Vagina (tissue), 2 donors: Measurements from ENCODE around the gene CA5B.

ENCODE experiments used
- POLR2A ChIP-seq, 2 donors: fragments of 450-650 bp; IDR thresholded peaks; one replicate each; pipeline ENCODE4 v1.6.1; 2017; ENCODE audit warnings: antibody characterized with exemption in 2 of 2, mild to moderate bottlenecking in 2 of 2, moderate library complexity in 2 of 2
- TF ChIP-seq, protein P1 (sequence below), 3 experiments: fragments of 450-650 bp in 2 of 3; fragments of 200-600 bp in 1 of 3; sonication (generic) in 1 of 3; IDR thresholded peaks; one replicate each; pipeline ENCODE4 v1.5.1; 2017 to 2019; ENCODE audit warnings: antibody characterized with exemption in 3 of 3, mild to moderate bottlenecking in 2 of 3, moderate library complexity in 2 of 3

DNA sequence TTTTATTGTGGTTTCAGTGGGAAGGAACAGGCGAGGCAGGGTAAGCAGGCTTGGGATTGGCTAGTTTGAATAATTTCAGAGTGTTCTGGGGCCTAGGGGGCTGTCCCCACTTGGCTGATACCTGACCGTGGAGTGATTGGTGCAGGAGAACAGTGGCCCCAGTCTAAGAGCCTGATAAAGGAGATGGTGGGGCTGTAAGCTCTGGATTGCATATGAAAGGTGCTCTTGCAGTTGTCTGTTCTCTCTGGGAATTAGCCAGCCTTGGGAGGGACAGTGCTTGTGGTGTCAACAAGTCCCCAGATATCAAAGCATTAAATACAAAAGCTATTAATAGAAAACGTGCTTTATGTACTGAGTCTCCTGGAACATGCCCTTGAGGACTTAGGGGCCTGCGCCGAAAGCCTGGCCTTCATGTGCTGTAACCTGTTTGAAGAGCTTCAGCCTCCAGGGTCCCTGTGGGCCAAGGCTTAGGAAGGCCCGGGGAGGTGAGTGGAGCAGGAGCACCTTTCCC lies 43.1 kb upstream of the CA5B start:
- TF ChIP-seq, protein P1, sequence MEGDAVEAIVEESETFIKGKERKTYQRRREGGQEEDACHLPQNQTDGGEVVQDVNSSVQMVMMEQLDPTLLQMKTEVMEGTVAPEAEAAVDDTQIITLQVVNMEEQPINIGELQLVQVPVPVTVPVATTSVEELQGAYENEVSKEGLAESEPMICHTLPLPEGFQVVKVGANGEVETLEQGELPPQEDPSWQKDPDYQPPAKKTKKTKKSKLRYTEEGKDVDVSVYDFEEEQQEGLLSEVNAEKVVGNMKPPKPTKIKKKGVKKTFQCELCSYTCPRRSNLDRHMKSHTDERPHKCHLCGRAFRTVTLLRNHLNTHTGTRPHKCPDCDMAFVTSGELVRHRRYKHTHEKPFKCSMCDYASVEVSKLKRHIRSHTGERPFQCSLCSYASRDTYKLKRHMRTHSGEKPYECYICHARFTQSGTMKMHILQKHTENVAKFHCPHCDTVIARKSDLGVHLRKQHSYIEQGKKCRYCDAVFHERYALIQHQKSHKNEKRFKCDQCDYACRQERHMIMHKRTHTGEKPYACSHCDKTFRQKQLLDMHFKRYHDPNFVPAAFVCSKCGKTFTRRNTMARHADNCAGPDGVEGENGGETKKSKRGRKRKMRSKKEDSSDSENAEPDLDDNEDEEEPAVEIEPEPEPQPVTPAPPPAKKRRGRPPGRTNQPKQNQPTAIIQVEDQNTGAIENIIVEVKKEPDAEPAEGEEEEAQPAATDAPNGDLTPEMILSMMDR (IDR thresholded peaks at IDR 0.05) = no peak
- no peak for TF ChIP-seq POLR2A (IDR thresholded peaks at IDR 0.05)
